GM18520 (cell line): ENCODE data around the gene FXYD7.

Experiments
- ATAC-seq: cut with Tn5 transposase; IDR thresholded peaks from one replicate; pipeline ENCODE4 v1.9.1; 2021; ENCODE audit not compliant: unreplicated experiment

FXYD7 gene

DNA sequence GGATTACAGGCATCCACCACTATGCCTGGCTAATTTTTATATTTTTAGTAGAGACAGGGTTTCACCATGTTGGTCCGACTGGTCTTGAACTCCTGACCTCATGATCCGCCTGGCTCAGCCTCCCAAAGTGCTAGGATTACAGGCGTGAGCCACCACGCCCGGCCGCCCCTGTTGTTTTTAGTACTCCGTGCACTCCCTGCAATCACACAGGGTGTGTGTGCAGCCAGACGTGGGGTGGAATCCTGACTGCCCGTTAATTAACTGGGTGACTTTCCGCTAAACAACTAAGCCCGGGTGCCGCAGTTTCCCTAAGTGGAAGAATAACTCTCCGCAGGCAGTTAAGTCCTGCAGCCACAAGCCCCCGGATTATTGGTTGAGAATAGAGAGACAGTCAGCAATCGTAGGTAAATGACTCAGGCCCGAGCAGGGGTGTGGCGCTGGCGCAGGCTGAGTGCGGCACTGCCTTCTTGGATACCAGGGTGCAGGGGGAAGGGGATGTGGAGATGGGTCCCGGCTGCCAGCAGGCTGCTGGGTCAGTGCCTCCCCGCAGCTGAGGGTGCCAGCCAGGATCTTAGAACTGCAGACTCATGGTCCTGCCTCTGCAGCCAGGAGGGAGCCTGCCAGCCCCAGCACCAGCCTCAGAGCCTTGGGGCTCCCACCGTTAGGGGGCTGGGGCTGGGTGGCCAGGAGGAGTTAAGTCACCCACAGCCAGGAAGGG lies 33.5 kb upstream of the FXYD7 start:
- no peak for ATAC-seq

DNA sequence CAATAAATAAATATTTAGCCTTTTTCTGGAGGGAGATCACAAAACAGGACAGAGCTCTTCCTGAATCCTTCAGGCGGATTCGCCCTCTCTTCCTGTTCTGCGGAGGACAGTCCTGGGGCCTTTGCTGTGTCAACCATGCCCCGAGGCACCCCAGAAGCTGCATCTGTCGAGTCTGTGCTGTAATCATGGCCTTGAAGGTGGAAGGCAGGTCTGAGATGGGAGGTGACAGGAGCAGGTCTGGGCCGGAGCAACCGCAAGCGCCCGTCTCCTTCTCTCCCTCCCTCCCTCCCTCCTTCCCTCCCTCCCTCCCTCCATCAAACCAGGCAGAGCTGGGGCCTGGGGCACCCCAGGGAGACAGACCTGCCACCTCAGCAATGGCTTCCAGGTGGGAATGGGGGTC lies 32.1 kb upstream of the FXYD7 start:
- ATAC-seq, result no peak

DNA sequence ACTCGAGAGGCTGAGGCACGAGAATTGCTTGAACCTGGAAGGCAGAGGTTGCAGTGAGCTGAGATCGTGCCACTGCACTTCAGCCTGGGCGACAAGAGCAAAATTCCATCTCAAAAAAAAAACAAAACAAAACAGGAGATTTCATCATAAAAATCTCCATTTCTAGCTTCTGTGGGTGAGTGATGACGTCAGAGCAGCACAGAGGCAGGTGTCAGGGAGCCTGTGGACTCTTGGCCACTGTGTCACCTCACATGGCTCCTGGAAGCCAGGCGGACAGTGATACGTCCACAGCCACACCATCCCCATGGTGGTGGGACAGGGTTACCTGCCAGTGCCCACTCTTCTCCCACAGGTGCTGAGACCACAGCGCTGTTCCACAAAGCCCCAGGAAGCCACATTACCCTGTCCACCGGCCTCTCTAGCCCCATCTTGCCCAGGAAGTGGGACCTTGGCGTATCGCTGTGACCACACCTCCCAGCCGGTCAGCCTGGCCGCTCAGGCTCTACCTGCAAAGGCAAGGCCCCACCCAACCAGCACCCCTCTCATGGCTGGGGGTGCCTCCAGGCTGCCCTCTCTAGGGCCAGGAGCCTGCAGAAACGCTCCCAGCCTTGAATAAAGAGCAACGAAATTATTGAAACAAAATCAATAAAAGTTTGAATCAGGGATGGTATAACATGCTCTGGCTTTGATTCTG lies 29.9 kb upstream of the FXYD7 start:
- ATAC-seq, result no peak

DNA sequence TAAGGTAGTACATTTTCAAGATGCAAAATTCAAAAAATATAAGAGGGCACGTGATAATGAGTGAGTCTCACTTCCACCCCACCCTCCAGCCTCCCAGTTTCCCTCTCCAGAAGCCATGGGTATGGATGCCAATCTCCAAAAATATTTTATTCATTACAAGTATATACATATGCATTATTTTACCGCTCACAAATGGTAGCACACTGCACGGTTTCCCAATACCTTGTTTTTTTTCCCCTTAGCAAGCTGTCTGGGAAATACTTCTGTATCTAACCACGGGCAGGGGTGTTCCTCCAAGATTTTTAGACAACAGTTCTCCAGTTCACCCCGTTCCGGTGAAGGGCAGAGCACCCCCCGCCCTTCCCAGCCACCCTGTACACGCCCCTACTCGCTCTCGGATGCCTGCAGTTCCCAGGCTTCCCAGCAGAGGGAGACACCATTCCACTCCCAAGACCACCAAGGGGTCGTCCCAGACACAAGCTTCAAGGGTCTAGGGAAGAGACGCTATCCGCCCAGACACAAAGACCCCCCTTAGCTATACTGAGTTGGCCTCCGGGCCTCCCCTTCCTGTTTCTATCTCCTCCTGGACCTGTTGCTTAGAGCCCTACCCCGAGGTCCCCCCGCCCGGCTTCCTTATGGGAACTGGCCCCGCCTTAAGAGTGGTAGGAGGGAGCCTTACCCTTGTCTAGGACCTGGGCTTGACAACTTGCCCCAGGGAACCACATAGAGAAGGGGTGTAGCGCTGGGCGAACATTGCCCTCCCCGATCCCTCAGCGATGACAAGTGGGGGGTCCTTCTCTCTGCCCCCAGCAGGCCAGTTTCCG lies 28.5 kb upstream of the FXYD7 start:
- no peak for ATAC-seq

DNA sequence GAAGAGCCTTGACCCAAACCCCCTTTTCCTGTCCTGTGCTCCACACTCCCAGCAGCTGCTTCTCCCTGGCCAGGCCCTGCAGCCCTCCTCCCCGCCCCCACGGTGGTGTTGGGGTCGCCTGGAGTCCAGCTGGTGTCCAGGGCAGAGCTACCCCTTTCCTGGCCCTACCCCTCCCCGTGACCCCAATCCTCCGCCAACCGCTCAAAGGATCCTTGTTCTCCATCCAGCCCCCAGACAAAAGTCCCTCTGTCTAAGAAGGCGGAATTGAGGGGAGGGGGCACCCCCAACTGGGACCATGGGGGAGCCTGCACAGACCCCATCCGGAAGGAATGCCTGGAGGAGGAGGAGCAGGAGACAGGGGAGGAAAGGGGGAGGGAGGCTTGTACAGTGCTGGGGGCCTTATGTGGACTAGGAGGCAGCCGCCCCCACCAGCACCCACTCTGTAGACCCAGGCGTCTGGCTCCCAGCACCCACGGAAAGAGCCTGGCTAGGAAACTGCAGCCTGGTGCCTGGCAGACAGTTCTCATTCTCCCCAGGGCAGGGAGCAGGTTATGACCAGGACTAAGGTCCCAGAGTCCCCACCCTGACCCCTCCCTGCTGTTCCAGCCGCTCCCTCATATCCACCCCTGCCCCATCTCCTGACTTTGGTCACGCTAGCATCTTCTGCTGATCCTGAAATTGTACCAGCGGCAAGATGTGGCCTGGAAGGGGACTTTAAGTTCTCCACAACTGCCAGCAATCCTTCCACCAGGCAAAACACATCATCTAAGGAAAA lies 27.7 kb upstream of the FXYD7 start, which contains the start of gene FXYD3:
FXYD3 (plus strand) TSS at position 647 of the 775 bp plus-strand sequence. CDS start 3,554 bp downstream, outside the sequence.
- no peak for ATAC-seq

DNA sequence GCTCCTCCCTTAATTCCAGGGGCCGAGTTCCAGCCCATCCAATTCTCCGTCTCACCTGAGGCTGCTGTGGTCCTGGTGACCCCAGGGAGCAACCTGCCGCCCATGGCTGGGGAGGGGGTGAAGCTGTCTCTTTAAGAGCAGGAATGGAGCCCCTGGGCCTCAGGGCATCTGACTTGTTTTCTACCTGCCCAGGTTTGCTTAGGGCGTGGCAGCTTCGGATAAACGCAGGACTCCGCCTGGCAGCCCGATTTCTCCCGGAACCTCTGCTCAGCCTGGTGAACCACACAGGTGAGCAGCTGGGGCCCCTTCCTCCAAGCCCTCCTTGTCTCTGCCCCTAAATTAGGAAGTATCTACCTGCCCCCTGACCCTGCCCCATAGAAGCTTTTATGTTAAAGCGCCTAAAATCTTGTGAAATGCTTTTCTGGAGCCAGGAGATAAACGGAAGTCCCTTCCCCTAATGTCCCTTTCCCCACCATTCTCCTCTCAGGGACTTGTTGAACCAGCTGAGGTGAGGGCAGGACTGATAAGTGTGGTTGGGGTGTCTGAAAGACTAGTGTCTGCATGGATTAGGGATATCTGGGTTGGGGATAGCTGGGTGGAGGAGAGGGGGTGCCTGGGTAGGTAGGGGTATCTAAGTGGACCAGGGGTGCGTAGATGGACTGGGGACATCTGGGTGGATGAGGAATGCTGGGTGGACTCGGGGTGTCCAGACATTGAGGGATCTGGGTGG lies 26.8 kb upstream of the FXYD7 start:
- no peak for ATAC-seq

DNA sequence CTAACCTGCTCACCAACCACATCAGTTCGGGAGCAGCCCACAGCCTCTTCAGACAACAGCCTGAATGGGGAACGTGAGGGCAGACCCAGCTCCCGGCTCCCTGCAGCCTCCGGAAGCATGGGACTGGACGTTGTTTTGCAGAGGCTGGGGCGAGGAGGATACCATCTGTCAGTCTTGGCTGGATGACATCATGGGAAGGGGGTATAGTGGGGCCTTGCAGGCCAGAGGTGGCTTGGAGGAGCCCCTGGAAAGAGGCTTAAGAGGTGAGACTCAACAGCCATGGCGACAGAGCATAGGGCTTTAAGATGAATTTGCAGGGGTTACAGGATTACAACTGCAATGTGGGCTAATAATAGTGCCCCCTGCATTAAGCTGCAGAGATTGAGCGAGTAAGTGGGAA lies 25.9 kb upstream of the FXYD7 start:
- ATAC-seq, result no peak

DNA sequence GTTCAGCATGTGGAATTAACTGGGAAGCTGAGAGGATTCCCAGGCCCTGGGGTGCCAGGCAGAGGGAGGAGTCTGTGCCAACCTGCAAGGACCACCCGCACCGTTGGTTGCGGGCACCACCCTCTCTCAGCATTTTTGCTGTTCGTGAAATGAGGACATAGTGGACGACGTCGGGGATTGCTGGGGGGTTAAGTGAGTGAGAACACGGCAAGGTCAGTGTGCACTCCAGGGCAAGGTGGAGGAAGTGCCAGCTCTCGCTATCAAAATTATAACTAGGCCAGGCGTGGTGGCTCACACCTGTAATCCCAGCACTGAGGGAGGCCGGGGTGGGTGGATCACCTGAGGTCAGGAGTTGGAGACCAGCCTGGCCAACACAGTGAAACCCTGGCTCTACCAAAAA lies 25.3 kb upstream of the FXYD7 start:
- no peak for ATAC-seq

DNA sequence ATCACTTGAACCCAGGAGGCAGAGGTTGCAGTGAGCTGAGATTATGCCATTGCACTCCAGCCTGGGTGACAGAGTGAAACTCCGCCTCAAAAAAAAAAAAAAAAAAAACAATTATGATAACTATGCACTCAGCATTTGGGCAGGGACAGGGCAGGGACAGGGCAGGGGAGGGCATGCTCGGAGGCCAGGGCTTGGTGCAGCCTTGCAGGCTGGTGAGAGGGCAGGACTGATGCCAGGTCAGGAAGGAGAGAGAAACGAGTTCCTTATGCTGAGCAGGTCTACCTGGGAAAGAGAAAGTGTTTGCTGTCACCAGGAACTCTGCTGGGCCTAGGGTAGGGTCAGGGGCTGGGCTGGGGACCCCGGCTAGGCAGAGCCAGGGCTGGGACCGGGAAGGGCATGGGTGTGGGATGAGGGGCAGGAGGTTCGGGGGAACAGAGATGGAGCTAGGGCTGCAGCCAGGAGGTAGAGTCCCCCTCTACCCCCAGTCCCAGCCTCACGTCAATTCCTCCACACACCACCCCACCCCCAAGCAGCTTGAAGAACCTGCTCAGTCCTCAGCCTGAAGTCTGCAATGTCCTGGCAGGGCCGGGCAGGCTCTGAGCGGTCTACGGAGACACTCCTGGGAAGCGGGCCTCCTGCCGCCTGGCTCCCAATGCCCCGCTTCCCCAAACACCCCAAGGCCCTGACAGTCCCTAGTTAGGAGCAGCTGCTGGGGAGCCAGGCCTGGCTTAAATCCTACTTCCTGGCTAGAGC lies 24.6 kb upstream of the FXYD7 start:
- no peak for ATAC-seq

DNA sequence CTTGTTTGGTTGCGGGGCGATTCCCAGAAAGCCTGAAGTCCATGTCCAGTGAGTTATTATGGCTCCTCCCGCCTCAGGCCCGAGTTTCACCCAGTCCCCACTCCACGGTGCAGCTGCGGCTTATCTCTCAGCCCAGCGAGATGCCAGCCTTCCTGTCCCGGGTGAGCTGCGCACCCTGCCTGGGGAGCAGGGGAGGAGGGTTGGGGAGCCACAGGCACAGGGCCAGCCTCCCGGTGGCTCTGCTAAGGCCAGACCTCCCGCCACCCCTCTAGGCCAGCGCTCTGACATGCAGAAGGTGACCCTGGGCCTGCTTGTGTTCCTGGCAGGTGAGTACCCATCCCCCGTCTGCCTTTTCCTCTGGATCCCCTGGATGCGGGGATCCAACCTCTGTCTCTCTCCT lies 24.0 kb upstream of the FXYD7 start:
- ATAC-seq, result no peak

DNA sequence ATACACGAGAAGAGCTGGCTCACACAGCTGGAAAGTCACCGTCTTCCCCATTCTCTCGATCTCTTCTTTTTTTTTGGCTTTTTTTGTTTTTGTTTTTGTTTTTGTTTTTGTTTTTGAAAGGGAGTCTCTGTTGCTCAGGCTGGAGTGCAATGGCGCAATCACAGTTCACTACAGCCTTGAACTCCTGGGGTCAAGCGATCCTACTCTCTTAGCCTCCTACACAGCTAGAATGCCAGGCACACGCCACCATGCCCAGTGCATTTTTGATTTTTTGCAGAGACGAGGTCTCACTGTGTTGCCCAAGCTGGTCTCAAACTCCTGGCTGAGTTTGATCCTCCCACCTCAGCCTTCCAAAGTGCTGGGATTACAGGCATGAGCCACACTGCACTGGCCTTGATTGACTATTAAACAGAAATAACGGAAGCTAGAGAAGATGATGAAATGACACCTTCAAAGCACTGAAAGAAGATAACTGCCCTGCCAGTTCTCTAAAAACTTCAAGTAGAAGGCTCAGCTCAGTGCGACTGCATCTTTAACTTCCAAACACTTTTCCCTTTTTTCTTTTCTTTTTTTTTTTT lies 23.4 kb upstream of the FXYD7 start:
- no peak for ATAC-seq

DNA sequence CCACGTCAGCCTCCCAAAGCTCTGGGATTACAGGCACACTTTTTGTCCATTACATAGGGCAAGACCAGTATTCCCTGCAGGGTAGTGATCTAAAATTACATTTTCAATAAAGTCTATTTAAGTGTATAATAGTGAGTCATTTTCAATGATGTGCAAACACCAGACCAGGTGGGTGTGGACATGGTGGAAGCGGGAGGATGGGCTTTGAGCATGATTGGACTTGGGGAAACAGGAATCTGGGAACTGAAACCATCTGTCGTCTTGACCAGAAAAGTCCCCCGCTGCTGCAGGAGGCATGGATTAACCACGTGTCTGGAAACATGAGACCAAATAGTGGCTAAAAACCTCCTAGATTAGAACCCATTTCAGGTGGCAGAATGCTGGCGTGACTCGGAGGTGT lies 22.6 kb upstream of the FXYD7 start:
- no peak for ATAC-seq

DNA sequence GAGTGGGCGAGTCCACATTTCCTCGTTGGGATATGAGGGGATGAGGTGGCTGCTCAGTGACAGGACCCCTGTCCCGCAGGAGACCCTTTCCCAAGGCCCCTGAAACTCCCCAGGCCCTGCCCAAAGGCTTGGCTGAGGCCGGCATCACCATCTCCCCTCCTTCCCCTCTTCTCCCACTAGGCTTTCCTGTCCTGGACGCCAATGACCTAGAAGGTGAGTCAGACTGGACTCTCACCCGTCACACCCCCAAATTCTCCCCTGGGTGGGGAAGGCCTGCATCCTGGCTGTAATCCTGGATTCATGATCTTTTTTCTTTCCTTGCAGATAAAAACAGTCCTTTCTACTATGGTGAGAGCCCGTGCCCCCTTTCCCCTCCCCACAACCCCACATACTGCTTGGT lies 22.2 kb upstream of the FXYD7 start:
- ATAC-seq, result no peak

DNA sequence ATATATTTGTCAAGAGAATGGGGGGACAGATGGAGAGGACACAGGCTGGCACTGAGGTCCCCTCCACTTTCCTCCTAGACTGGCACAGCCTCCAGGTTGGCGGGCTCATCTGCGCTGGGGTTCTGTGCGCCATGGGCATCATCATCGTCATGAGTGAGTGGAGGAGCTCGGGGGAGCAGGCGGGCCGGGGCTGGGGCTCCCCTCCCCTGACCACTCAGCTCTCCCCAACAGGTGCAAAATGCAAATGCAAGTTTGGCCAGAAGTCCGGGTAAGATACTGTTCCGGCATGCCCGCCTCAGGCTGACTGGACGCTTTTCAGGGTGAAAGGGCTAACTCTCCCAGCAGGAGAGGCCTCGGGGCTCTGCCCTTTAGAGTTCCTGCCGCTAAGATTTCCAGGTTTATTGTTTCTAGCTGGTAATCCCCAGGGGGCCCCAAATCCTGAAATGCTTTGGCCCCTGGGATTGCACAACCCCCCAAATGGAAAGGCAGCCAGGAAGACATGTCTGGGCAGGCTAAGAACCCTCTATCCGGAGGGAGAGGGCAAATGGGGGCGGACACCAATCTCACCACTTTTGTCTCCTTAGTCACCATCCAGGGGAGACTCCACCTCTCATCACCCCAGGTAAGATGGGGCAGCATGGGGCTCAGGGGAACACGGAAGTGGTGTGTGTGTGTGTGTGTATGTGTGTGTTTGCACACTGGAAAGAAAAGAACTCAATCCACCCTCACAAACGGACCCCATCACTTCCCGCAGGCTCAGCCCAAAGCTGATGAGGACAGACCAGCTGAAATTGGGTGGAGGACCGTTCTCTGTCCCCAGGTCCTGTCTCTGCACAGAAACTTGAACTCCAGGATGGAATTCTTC lies 20.1 kb upstream of the FXYD7 start:
- ATAC-seq, result no peak

DNA sequence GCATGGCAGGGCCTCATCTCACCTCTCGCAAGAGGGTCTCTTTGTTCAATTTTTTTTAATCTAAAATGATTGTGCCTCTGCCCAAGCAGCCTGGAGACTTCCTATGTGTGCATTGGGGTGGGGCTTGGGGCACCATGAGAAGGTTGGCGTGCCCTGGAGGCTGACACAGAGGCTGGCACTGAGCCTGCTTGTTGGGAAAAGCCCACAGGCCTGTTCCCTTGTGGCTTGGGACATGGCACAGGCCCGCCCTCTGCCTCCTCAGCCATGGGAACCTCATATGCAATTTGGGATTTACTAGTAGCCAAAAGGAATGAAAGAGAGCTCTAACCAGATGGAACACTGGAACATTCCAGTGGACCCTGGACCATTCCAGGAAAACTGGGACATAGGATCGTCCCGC lies 19.5 kb upstream of the FXYD7 start:
- no peak for ATAC-seq

DNA sequence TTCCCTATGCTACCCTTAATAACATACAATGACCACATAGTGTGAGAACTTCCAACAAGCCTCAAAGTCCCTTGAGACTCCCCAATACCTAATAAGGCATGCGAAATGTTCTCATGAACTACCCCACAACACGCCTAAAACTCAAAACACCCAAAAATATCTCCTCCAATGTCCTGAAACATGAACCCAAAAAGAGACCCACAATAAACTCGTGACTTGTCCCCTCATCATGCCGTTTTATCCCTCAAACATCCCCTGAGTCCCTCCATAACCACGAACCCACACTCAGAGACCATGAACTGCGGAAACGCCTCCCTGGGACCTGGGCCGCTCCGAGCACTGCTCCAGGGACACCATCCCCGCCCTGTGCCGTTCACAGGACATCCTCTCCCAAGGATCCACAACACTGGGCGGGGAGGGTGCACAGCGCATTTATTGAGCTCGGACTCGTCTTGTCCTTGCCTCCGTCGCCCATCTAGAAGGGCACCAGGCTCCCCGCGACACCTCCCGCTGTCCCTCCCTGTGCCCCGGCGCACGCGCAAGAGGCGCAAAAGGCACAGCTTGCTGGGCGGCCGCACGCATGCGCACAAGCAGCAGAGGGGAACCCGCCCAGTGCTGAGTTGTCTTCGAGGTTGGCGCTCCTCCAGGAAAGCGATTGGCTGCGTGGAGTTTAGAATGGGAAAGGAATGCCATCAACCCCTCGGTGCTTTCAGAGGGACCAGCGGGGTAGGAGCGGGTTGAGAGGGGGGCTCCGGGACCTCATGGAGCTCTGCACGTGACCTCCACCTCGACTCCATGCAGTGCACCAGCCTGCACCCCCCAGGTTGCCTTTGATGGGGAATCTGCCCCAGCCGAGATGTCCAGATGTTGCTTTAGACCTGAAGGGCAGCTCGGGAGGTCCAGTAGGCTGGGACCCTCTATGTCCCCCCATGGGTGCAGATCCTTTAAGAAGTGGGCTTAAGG lies 18.7 kb upstream of the FXYD7 start:
- no peak for ATAC-seq

DNA sequence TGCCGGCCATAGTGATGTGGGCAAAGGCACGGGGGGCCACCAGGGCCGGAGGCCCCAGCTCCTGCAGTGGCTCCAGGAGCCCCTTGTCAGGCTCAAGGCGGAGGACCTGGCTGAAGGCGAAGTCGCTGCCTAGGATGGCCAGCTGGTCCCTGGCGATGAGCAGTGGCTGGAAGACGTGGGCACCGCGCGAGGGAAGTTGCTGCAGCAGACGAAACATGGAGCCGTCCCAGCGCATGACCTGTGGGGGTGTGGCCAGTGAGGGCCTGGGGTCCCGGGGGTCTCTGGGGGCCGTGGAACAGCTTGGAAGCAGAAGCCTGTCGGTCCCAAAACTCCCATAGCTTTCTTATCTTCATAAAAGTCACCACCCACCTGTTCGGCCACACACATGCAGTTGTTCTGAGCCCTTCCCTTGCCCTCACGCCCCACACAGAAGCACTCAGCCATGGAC lies 17.8 kb upstream of the FXYD7 start:
- ATAC-seq, result no peak
